ENCODE results near the gene DGKH.
"Not testable (repeated sequence)": the region's sequence is repeated elsewhere in the genome, so short reads cannot be mapped to it uniquely, and the experiment has no call there.

DGKH gene

GRCh38 chr13:42127047-42127446 is 78.6 kb downstream of the DGKH start:
- WGBS, 2 experiments: 89 to 97% methylated on average over 2 to 3 of the region's 3 CpGs
- Histone ChIP-seq H3K9me3 (ENCODE audit: control insufficient read depth, low read length) (no peaks in the 10 kb centered on the region), H3K4me3 (ENCODE audit: insufficient read depth, low read depth, low read length) (no peak overlapping the region), H3K27ac (ENCODE audit: insufficient read depth, low read depth, low read length, poor library complexity, severe bottlenecking) (no peak overlapping the region), H3K36me3 (ENCODE audit: control insufficient read depth, insufficient read depth, low read length) (no peaks in the 10 kb centered on the region), H3K27me3 (ENCODE audit: control insufficient read depth, insufficient read depth, low read length, poor library complexity, severe bottlenecking) (no peaks in the 10 kb centered on the region), H3K4me1 (ENCODE audit: control insufficient read depth, insufficient read depth, low read length) (no peaks in the 10 kb centered on the region)

- Histone ChIP-seq H3K36me3 (ENCODE audit: control insufficient read depth, insufficient read depth, low read length) (no peaks in the 10 kb centered on the region), H3K27me3 (ENCODE audit: control insufficient read depth, insufficient read depth, low read length, poor library complexity, severe bottlenecking) (no peaks in the 10 kb centered on the region), H3K27ac (ENCODE audit: insufficient read depth, low read depth, low read length, poor library complexity, severe bottlenecking) (no peak overlapping the region), H3K9me3 (ENCODE audit: control insufficient read depth, low read length) (no peaks in the 10 kb centered on the region), H3K4me3 (ENCODE audit: insufficient read depth, low read depth, low read length) (no peak overlapping the region), H3K4me1 (ENCODE audit: control insufficient read depth, insufficient read depth, low read length) (no peaks in the 10 kb centered on the region)
- 67 to 70% methylated on average over 3 of the region's 3 CpGs for WGBS, 2 experiments
Observed at GRCh38 chr13:42129033-42129432, 80.6 kb downstream of the DGKH start.

DNA sequence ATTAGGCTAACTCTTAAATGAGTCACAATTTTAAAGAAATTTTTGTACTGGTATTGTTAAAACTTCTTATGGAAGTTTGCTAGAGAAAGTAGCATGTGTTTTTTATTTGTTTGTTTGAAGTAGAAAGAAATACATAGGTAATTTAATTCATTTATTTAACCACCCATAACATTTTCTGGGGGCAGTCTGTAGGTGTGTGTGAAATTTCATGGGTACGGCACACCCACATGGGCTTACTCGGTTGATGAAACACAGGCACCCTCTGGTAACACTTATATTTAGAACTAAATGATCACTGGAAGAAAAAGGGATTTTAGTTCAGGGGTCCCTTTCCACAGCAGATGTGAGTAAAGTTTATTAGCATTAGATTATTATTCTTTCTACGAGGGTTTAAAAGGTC is 88.1 kb downstream of the DGKH start:
- 79% methylated on average over 2 of the region's 3 CpGs; no CpG with 5 or more reads in 1 of the 2 experiments for WGBS, 2 experiments
- Histone ChIP-seq H3K4me1 (ENCODE audit: control insufficient read depth, insufficient read depth, low read length) (no peaks in the 10 kb centered on the region), H3K27me3 (ENCODE audit: control insufficient read depth, insufficient read depth, low read length, poor library complexity, severe bottlenecking) (no peaks in the 10 kb centered on the region)

DNA sequence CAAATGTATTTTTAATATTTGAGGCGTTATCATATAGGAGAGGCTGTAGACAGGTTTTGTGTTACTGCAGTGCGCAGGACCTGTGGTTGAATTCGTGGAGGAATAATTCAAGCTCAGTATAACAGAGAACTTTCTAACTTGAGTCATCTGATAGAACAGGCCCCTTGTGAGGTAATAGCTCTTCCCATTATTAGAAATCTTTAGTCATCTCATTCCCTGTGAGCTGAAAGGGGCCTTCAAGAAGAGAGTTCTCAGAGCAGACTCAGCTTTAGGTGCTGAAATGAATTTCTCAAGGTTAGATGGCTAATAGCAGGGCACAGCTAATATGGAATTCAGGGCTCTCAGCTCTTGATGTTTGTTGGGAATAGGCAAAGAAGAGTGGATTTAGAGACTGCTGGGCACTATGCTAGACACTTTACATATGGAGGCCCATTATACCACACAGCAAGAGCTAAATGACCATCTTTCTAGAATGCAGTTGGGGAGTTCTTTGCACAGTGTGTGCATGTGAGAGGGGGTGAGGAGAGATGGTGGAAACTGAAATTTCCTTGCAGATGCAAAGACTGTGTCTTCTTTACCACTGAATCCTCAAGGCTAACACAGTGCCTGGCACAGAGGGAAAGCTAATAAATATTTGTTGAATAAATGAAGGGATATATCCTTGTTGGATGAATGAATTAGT is 89.5 kb downstream of the DGKH start:
- no peak overlapping the region for H3K27ac ChIP-seq (ENCODE audit: insufficient read depth, low read depth, low read length, poor library complexity, severe bottlenecking)
- no peaks in the 10 kb centered on the region for H3K4me1 ChIP-seq (ENCODE audit: control insufficient read depth, insufficient read depth, low read length)
- no peaks in the 10 kb centered on the region for H3K9me3 ChIP-seq (ENCODE audit: control insufficient read depth, low read length)
- no peaks in the 10 kb centered on the region for H3K27me3 ChIP-seq (ENCODE audit: control insufficient read depth, insufficient read depth, low read length, poor library complexity, severe bottlenecking)
- no peak overlapping the region for H3K4me3 ChIP-seq (ENCODE audit: insufficient read depth, low read depth, low read length)
- no peaks in the 10 kb centered on the region for H3K36me3 ChIP-seq (ENCODE audit: control insufficient read depth, insufficient read depth, low read length)
- 90 to 93% methylated on average over 3 of the region's 3 CpGs for WGBS, 2 experiments

More for the DNA sequence above, 88.1 kb downstream of the DGKH start:
- Histone ChIP-seq H3K27ac (ENCODE audit: insufficient read depth, low read depth, low read length, poor library complexity, severe bottlenecking) (no peak overlapping the region), H3K9me3 (ENCODE audit: control insufficient read depth, low read length) (no peaks in the 10 kb centered on the region), H3K36me3 (ENCODE audit: control insufficient read depth, insufficient read depth, low read length) (no peaks in the 10 kb centered on the region), H3K4me3 (ENCODE audit: insufficient read depth, low read depth, low read length) (no peak overlapping the region)

GRCh38 chr13:42140494-42140893 is 92.0 kb downstream of the DGKH start:
- no peak overlapping the region for H3K4me3 ChIP-seq (ENCODE audit: insufficient read depth, low read depth, low read length)
- no peaks in the 10 kb centered on the region for H3K27me3 ChIP-seq (ENCODE audit: control insufficient read depth, insufficient read depth, low read length, poor library complexity, severe bottlenecking)
- no peaks in the 10 kb centered on the region for H3K36me3 ChIP-seq (ENCODE audit: control insufficient read depth, insufficient read depth, low read length)
- no peak overlapping the region for H3K27ac ChIP-seq (ENCODE audit: insufficient read depth, low read depth, low read length, poor library complexity, severe bottlenecking)
- 86 to 88% methylated on average over 1 of the region's 2 CpGs for WGBS, 2 experiments
- no peaks in the 10 kb centered on the region for H3K4me1 ChIP-seq (ENCODE audit: control insufficient read depth, insufficient read depth, low read length)
- H3K9me3 ChIP-seq (ENCODE audit: control insufficient read depth, low read length): no peaks in the 10 kb centered on the region

GRCh38 chr13:42141052-42141451 is 92.6 kb downstream of the DGKH start:
- H3K27ac ChIP-seq (ENCODE audit: insufficient read depth, low read depth, low read length, poor library complexity, severe bottlenecking); H3K9me3 ChIP-seq (ENCODE audit: control insufficient read depth, low read length); H3K4me3 ChIP-seq (ENCODE audit: insufficient read depth, low read depth, low read length); H3K36me3 ChIP-seq (ENCODE audit: control insufficient read depth, insufficient read depth, low read length); H3K4me1 ChIP-seq (ENCODE audit: control insufficient read depth, insufficient read depth, low read length); H3K27me3 ChIP-seq (ENCODE audit: control insufficient read depth, insufficient read depth, low read length, poor library complexity, severe bottlenecking): not testable (repeated sequence)
- WGBS, 2 experiments: 78 to 100% methylated on average over 2 of the region's 2 CpGs

DNA sequence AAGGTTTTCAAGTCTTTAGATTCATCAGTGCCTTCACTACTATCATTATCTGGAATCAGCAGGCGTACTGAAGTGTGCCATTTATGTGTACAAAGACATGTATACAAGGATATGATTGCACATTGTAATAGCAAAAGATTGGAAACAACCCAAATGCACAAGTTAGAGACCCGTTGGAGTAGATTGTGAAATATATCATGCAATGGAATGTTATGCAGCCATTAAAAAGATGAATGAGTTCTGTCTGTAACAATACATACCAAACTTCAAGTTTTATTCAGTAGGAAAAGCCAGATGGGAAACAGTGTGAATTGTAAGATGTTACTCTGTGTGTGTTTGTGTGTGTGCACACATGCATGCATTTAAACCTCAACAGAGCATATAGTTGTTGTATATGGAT is 97.9 kb downstream of the DGKH start:
- no peak overlapping the region for H3K4me3 ChIP-seq (ENCODE audit: insufficient read depth, low read depth, low read length)
- 88 to 96% methylated on average over 1 to 2 of the region's 2 CpGs for whole genome bisulfite sequencing, 2 experiments

GRCh38 chr13:42148538-42148937 is 100.1 kb downstream of the DGKH start:
- Histone ChIP-seq H3K4me3 (ENCODE audit: insufficient read depth, low read depth, low read length) (no peak overlapping the region), H3K27me3 (ENCODE audit: control insufficient read depth, insufficient read depth, low read length, poor library complexity, severe bottlenecking) (no peaks in the 10 kb centered on the region), H3K9me3 (ENCODE audit: control insufficient read depth, low read length) (no peaks in the 10 kb centered on the region), H3K27ac (ENCODE audit: insufficient read depth, low read depth, low read length, poor library complexity, severe bottlenecking) (no peak overlapping the region), H3K36me3 (ENCODE audit: control insufficient read depth, insufficient read depth, low read length) (no peaks in the 10 kb centered on the region), H3K4me1 (ENCODE audit: control insufficient read depth, insufficient read depth, low read length) (no peaks in the 10 kb centered on the region)
- 90 to 92% methylated on average over 7 of the region's 7 CpGs for WGBS, 2 experiments

More for the DNA sequence above, 97.9 kb downstream of the DGKH start:
- no peaks in the 10 kb centered on the region for H3K9me3 ChIP-seq (ENCODE audit: control insufficient read depth, low read length)
- H3K36me3 ChIP-seq (ENCODE audit: control insufficient read depth, insufficient read depth, low read length): no peaks in the 10 kb centered on the region
- no peak overlapping the region for H3K27ac ChIP-seq (ENCODE audit: insufficient read depth, low read depth, low read length, poor library complexity, severe bottlenecking)
- no peaks in the 10 kb centered on the region for H3K4me1 ChIP-seq (ENCODE audit: control insufficient read depth, insufficient read depth, low read length)
- H3K27me3 ChIP-seq (ENCODE audit: control insufficient read depth, insufficient read depth, low read length, poor library complexity, severe bottlenecking): no peaks in the 10 kb centered on the region

GRCh38 chr13:42149136-42149535 is 100.7 kb downstream of the DGKH start:
- no peak overlapping the region for H3K4me3 ChIP-seq (ENCODE audit: insufficient read depth, low read depth, low read length)
- no peaks in the 10 kb centered on the region for H3K9me3 ChIP-seq (ENCODE audit: control insufficient read depth, low read length)
- H3K36me3 ChIP-seq (ENCODE audit: control insufficient read depth, insufficient read depth, low read length): no peaks in the 10 kb centered on the region
- no peaks in the 10 kb centered on the region for H3K4me1 ChIP-seq (ENCODE audit: control insufficient read depth, insufficient read depth, low read length)
- no peaks in the 10 kb centered on the region for H3K27me3 ChIP-seq (ENCODE audit: control insufficient read depth, insufficient read depth, low read length, poor library complexity, severe bottlenecking)
- WGBS, 2 experiments: 93% methylated on average over 4 of the region's 4 CpGs
- H3K27ac ChIP-seq (ENCODE audit: insufficient read depth, low read depth, low read length, poor library complexity, severe bottlenecking): no peak overlapping the region

DNA sequence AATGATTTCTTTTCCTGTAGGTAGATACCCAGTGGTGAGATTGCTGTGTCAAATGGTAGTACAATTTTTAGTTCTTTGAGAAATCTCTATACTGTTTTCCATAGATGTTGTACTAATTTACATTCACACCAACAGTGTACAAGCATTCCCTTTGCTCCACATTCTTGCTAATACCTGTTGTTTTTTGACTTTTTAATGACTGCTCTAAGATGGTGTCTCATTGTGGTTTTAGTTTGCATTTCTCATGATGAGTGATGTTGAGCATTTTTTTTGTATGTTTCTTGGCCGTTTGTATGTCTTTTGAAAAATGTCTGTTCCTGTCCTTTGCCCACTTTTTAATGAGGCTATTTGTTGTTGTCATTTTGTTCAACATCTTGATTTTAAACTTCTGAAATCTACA is 103.3 kb downstream of the DGKH start:
- no peak overlapping the region for H3K27ac ChIP-seq (ENCODE audit: insufficient read depth, low read depth, low read length, poor library complexity, severe bottlenecking)
- no peak overlapping the region for H3K4me3 ChIP-seq (ENCODE audit: insufficient read depth, low read depth, low read length)
- H3K4me1 ChIP-seq (ENCODE audit: control insufficient read depth, insufficient read depth, low read length): no peaks in the 10 kb centered on the region
- H3K9me3 ChIP-seq (ENCODE audit: control insufficient read depth, low read length): no peaks in the 10 kb centered on the region
- 93 to 100% methylated on average over 1 of the region's 1 CpG for WGBS, 2 experiments
- no peaks in the 10 kb centered on the region for H3K27me3 ChIP-seq (ENCODE audit: control insufficient read depth, insufficient read depth, low read length, poor library complexity, severe bottlenecking)
- H3K36me3 ChIP-seq (ENCODE audit: control insufficient read depth, insufficient read depth, low read length): no peaks in the 10 kb centered on the region

- H3K4me3 ChIP-seq (ENCODE audit: insufficient read depth, low read depth, low read length): no peak overlapping the region
- H3K27ac ChIP-seq (ENCODE audit: insufficient read depth, low read depth, low read length, poor library complexity, severe bottlenecking): no peak overlapping the region
- no peaks in the 10 kb centered on the region for H3K27me3 ChIP-seq (ENCODE audit: control insufficient read depth, insufficient read depth, low read length, poor library complexity, severe bottlenecking)
- no peaks in the 10 kb centered on the region for H3K9me3 ChIP-seq (ENCODE audit: control insufficient read depth, low read length)
- no peaks in the 10 kb centered on the region for H3K36me3 ChIP-seq (ENCODE audit: control insufficient read depth, insufficient read depth, low read length)
- no peaks in the 10 kb centered on the region for H3K4me1 ChIP-seq (ENCODE audit: control insufficient read depth, insufficient read depth, low read length)
- WGBS, 2 experiments: 84 to 91% methylated on average over 4 of the region's 4 CpGs
Observed at GRCh38 chr13:42152495-42152894, 104.0 kb downstream of the DGKH start.

Measured in ectodermal cell (in vitro differentiated cells).